Activated CD4-positive, alpha-beta T cell treated with anti-CD3 and anti-CD28 coated beads for 36 hours (primary cell): ENCODE measurements around the gene CRTC3. TPM values are rescaled to one million over a fixed set of nuclear protein-coding genes. Genes with fewer than 3 reads are reported as not detected.
"Not testable (repeated sequence)": the region's sequence is repeated elsewhere in the genome, so short reads cannot be mapped to it uniquely, and the experiment has no call there.

ENCODE experiments used
- ATAC-seq: fragments of 200-7000 bp; cut with Tn5 transposase; one replicate; pipeline ENCODE4 v1.10.0; 2021; ENCODE audit warnings: mild to moderate bottlenecking, moderate library complexity
- CTCF ChIA-PET: fragments of 350-600 bp; sonication (Branson Sonifier 250); formaldehyde crosslinking; loops from one replicate; lab custom pipeline; 2021; ENCODE audit warnings: antibody characterized with exemption; lab: Charles Lee
- POLR2A ChIA-PET: fragments of 350-600 bp; sonication (Branson Sonifier 250); formaldehyde crosslinking; loops from one replicate; lab custom pipeline; 2021; ENCODE audit warnings: antibody characterized with exemption, inconsistent platforms; lab: Charles Lee
- DNase-seq: peaks from one replicate; pipeline ENCODE4 v3.0.0-alpha.2; 2020
- H3K27ac Mint-ChIP-seq: one replicate; pipeline ENCODE4 v1.8.0; 2021; ENCODE audit warnings: mixed read lengths
- H3K27me3 Mint-ChIP-seq: one replicate; pipeline ENCODE4 v1.8.0; 2021; ENCODE audit warnings: mixed read lengths
- H3K36me3 Mint-ChIP-seq: one replicate; pipeline ENCODE4 v1.8.0; 2021; ENCODE audit warnings: low read depth, mixed read lengths
- H3K4me1 Mint-ChIP-seq: one replicate; pipeline ENCODE4 v1.8.0; 2021; ENCODE audit warnings: mixed read lengths
- H3K4me3 Mint-ChIP-seq: one replicate; pipeline ENCODE4 v1.8.0; 2021; ENCODE audit warnings: mild to moderate bottlenecking, moderate library complexity, mixed read lengths
- H3K9me3 Mint-ChIP-seq: one replicate; pipeline ENCODE4 v1.8.0; 2021; ENCODE audit warnings: low read depth, mixed read lengths
- intact Hi-C, 2 experiments: fragments of 100-400 bp; cut with DNase I in 1 of 2; cut with micrococcal nuclease in 1 of 2; formaldehyde crosslinking; loops; one replicate each; pipeline versions ENCODE4 v1.14.2 to v1.15.1; 2022 to 2024; cut with DNase I, micrococcal nuclease
- total RNA-seq, 2 experiments: library from RNA; stranded (reverse); gene quantifications; one replicate each; pipeline ENCODE4 v1.2.3, GENCODE V29; 2021

CRTC3 gene
- total RNA-seq, 2 experiments from 2014 or later, result 32.4 to 36.2 TPM

GRCh38 chr15:90519688-90520087 lies 10.0 kb upstream of the CRTC3 start:
- POLR2A ChIA-PET, result interaction anchor here (0.6 kb wide), 1 partner anchor 286 kb away, joined by 6 read pairs; the partner anchor contains the start of gene GDPGP1
- H3K27ac Mint-ChIP-seq, result no peak overlapping the region
- no peak overlapping the region for H3K4me3 Mint-ChIP-seq
- H3K27me3 Mint-ChIP-seq, result no peaks in the 10 kb centered on the region
- no peaks in the 10 kb centered on the region for H3K9me3 Mint-ChIP-seq
- ATAC-seq, result no peak
- CTCF ChIA-PET, result interaction anchor here (2.5 kb wide), 1 partner anchor 200 kb away, joined by 6 read pairs; no protein-coding TSS in a partner anchor
- DNase-seq, result no peak
- no peaks in the 10 kb centered on the region for H3K36me3 Mint-ChIP-seq
- H3K4me1 Mint-ChIP-seq, result peaks cover 5% of the 10 kb centered on the region
- intact Hi-C loops, result no loop called here

DNA sequence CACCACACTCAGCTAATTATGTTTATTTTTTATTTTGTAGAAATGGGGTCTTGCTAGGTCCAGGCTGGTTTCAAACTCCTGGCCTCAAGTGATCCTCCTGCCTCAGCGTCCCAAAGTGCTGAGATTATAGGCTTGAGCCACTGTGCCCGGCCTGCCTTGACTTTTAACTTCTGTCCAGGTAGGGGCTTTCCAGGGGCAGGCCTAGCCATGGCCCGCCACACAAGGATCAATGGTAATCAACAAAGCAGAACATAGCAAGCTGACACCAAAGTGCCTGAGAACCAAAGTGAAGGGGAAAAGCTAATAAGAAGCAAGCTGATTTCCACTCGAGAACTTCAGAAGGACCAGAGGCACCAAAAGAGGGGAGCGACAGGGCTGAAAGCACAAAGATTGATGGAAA lies 9.4 kb upstream of the CRTC3 start:
- ChIA-PET CTCF (interaction anchor here (0.6 to 2.5 kb wide), 3 partner anchors 8 to 201 kb away, joined by 4 to 6 read pairs (median 6); no protein-coding TSS in a partner anchor), POLR2A (no interaction called here)
- ATAC-seq (no peak), DNase-seq (no peak)
- Mint-ChIP-seq H3K4me3 (no peak overlapping the region), H3K27ac (no peak overlapping the region), H3K27me3 (no peaks in the 10 kb centered on the region), H3K36me3 (no peaks in the 10 kb centered on the region), H3K4me1 (peaks cover 6% of the 10 kb centered on the region), H3K9me3 (no peaks in the 10 kb centered on the region)
- intact Hi-C loops, result no loop called here

- POLR2A ChIA-PET, result interaction anchor here (0.6 kb wide), 1 partner anchor 136 kb away, joined by 7 read pairs; no protein-coding TSS in a partner anchor
- H3K9me3 Mint-ChIP-seq, result no peaks in the 10 kb centered on the region
- intact Hi-C loops, result no loop called here
- no peak overlapping the region for H3K27ac Mint-ChIP-seq
- H3K36me3 Mint-ChIP-seq, result no peaks in the 10 kb centered on the region
- DNase-seq (peak; percentile 18), ATAC-seq (peak; percentile 50)
- CTCF ChIA-PET, result interaction anchor here (0.6 kb wide), 2 partner anchors 42 to 86 kb away, joined by 3 to 4 read pairs; no protein-coding TSS in a partner anchor
- no peak overlapping the region for H3K4me3 Mint-ChIP-seq
- no peaks in the 10 kb centered on the region for H3K27me3 Mint-ChIP-seq
- peaks cover 6% of the 10 kb centered on the region for H3K4me1 Mint-ChIP-seq
Measured at GRCh38 chr15:90523373-90523772, 6.3 kb upstream of the CRTC3 start.

GRCh38 chr15:90524018-90524803 lies 5.5 kb upstream of the CRTC3 start:
- H3K27me3 Mint-ChIP-seq, H3K9me3 Mint-ChIP-seq, ATAC-seq, intact Hi-C loops, H3K4me1 Mint-ChIP-seq, H3K27ac Mint-ChIP-seq, H3K36me3 Mint-ChIP-seq, DNase-seq, H3K4me3 Mint-ChIP-seq: not testable (repeated sequence)
- POLR2A ChIA-PET, result interaction anchor here (0.7 kb wide), 1 partner anchor 61 kb away, joined by 3 read pairs; no protein-coding TSS in a partner anchor
- CTCF ChIA-PET, result interaction anchor here (0.6 kb wide), 2 partner anchors 43 to 214 kb away, joined by 3 to 4 read pairs; no protein-coding TSS in a partner anchor

DNA sequence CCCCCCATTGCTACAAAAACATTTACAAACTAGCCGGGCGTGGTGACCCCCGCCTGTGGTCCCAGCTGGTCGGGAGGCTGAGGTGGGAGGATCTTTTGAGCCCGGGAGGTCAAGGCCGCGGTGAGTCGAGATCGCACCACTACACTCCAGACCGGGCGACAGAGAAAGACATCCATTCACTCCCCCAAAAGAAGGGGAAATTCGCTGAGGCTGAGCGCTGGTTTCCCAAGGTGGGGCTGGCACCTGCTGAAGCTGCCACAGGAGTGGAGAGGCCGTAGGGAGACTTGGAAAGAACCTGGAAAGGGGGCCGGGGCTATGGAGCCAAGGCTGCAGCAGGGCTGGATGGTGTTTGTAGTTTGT lies 732 bp upstream of the CRTC3 start:
- CTCF ChIA-PET, result interaction anchor here (0.6 kb wide), 1 partner anchor 31 kb away, joined by 3 read pairs; no protein-coding TSS in a partner anchor
- DNase-seq, result no peak
- ATAC-seq, result no peak
- POLR2A ChIA-PET, result interaction anchor here (1.2 kb wide), 1 partner anchor 14 kb away, joined by 3 read pairs; no protein-coding TSS in a partner anchor
- Mint-ChIP-seq H3K27me3 (no peaks in the 10 kb centered on the region), H3K36me3 (peaks cover 7% of the 10 kb centered on the region), H3K4me3 (peak overlapping the region; percentile 78), H3K9me3 (no peaks in the 10 kb centered on the region), H3K27ac (peak overlapping the region; percentile 92), H3K4me1 (peaks cover 38% of the 10 kb centered on the region)
- intact Hi-C loops, result loop anchor here in 1 of 2 experiments (1.0 kb wide), 2 partner anchors 65 to 188 kb away; partner anchors contain the start of gene BLM

DNA sequence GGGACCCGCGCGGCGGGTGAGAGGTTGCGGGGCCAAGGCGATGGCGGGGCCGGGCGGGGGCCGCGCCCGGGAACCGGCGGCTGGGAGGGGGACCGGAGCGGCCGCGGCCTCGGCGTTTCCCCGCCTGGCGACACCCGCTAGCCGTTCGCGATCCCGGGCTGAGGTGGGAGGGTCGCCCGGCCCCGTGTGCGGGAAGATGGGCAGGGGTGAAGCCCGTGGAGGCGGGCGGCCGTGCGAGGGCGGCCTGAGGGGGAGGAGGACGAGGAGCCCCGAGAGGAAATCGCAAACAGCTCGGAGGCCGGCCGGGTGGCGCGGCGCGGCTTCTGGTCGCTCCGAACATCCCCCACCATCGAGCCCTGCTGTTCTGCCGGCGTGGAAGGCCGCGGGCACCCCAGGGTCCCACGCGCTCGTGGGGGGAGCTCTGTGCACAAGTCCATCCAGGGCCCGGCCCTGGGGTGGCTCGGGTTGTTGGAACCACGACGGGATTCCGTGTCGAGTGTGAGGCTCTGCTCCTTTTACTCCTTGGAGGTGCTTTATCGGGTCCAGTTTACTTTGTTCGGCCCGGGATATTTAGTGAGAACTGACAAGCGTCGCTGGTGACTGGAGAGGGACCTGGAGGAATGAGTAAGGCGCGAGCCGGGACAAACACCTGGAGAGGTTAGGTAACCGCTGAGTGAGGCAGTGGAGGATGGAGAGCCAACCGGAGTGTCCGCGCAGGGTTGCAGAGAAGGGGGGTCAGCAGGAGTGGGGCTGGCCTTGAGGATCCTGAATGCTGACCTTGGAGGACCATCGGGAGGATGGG lies 728 bp downstream of the CRTC3 start:
- ATAC-seq (peak; percentile 39), DNase-seq (peak; percentile 70)
- H3K4me3 Mint-ChIP-seq, result peak overlapping the region; percentile 93
- H3K27me3 Mint-ChIP-seq, result no peaks in the 10 kb centered on the region
- POLR2A ChIA-PET, result interaction anchor here (1.2 to 1.5 kb wide), 4 partner anchors 9 to 36 kb away, joined by 3 to 7 read pairs (median 4); no protein-coding TSS in a partner anchor
- peak overlapping the region; percentile 85 for H3K27ac Mint-ChIP-seq
- H3K4me1 Mint-ChIP-seq, result peaks cover 47% of the 10 kb centered on the region
- H3K9me3 Mint-ChIP-seq, result no peaks in the 10 kb centered on the region
- CTCF ChIA-PET, result interaction anchor here (0.5 to 1.8 kb wide), 14 partner anchors 9 to 1426 kb away, joined by 3 to 11 read pairs (median 3); no protein-coding TSS in a partner anchor
- intact Hi-C loops, result loop anchor here (2.0 to 5.0 kb wide), 2 partner anchors 34 to 87 kb away; no protein-coding TSS in a partner anchor
- H3K36me3 Mint-ChIP-seq, result peaks cover 8% of the 10 kb centered on the region

- DNase-seq (no peak), ATAC-seq (no peak)
- Mint-ChIP-seq H3K4me3 (peak overlapping the region; percentile 93), H3K9me3 (no peaks in the 10 kb centered on the region), H3K36me3 (peaks cover 9% of the 10 kb centered on the region), H3K27me3 (no peaks in the 10 kb centered on the region), H3K4me1 (peaks cover 52% of the 10 kb centered on the region), H3K27ac (peak overlapping the region; percentile 38)
- POLR2A ChIA-PET, result interaction anchor here (1.2 to 1.5 kb wide), 3 partner anchors 8 to 35 kb away, joined by 3 to 7 read pairs (median 5); no protein-coding TSS in a partner anchor
- CTCF ChIA-PET, result interaction anchor here (0.6 to 1.8 kb wide), 13 partner anchors 9 to 1425 kb away, joined by 3 to 11 read pairs (median 3); no protein-coding TSS in a partner anchor
- intact Hi-C loops, result loop anchor here (2.0 to 5.0 kb wide), 2 partner anchors 34 to 86 kb away; no protein-coding TSS in a partner anchor
Measured at GRCh38 chr15:90531147-90531546, 1.4 kb downstream of the CRTC3 start.

DNA sequence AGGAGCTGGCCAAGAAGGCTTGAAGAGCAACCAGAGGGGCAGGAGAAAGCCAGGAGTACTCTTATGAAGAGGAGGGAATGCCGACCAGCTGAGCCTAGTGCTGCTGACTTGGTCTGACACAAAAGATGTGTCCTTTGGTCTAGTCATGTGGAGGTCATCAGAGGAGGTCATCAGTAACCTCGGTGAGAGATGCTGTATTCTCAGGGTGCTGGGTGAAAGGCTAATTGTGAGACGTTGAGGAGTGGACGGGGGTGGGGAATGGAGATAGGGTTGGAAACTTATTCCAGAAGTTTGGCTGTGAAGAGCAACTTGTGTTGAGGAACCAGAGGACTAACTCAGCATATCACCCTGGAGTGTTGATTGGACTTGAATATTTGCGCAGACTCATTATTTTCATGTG lies 5.5 kb downstream of the CRTC3 start:
- Mint-ChIP-seq H3K4me3 (no peak overlapping the region), H3K4me1 (peaks cover 86% of the 10 kb centered on the region), H3K9me3 (no peaks in the 10 kb centered on the region), H3K27ac (no peak overlapping the region), H3K36me3 (peaks cover 25% of the 10 kb centered on the region), H3K27me3 (no peaks in the 10 kb centered on the region)
- intact Hi-C loops, result no loop called here
- ChIA-PET CTCF (interaction anchor here (0.7 to 2.8 kb wide), 3 partner anchors 9 to 84 kb away, joined by 3 to 9 read pairs (median 4); no protein-coding TSS in a partner anchor), POLR2A (interaction anchor here (0.6 kb wide), 1 partner anchor 8 kb away, joined by 4 read pairs; no protein-coding TSS in a partner anchor)
- ATAC-seq (no peak), DNase-seq (no peak)

DNA sequence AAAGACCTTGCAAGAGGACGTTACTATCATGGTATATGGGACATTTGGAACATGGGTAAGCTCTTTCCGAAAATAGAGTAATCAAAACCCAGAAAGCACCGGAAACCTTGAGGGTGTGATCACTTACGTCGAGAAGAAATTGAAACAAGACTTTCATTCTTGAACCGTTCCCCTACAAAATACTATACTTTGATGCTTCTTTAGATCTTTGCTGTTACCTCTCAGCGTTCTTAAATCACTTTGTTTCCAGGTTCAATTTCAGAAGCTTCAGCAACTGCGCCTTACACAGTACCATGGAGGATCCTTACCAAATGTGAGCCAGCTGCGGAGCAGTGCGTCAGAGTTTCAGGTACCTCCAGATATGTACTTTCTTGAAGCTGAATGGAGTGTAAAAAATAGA lies 10.1 kb downstream of the CRTC3 start:
- Mint-ChIP-seq H3K4me3 (peak overlapping the region; percentile 78), H3K9me3 (no peaks in the 10 kb centered on the region), H3K36me3 (peaks cover 29% of the 10 kb centered on the region), H3K27ac (peak overlapping the region; percentile 99), H3K27me3 (no peaks in the 10 kb centered on the region), H3K4me1 (peaks cover 76% of the 10 kb centered on the region)
- POLR2A ChIA-PET, result interaction anchor here (0.6 to 1.7 kb wide), 6 partner anchors 9 to 563 kb away, joined by 3 to 7 read pairs (median 3); no protein-coding TSS in a partner anchor
- ATAC-seq (peak; percentile 92), DNase-seq (peak; percentile 66)
- CTCF ChIA-PET, result interaction anchor here (0.6 to 1.8 kb wide), 14 partner anchors 8 to 246 kb away, joined by 3 to 11 read pairs (median 3); no protein-coding TSS in a partner anchor
- intact Hi-C loops, result loop anchor here in 1 of 2 experiments (5.0 kb wide), 1 partner anchor 58 kb away; no protein-coding TSS in a partner anchor

DNA sequence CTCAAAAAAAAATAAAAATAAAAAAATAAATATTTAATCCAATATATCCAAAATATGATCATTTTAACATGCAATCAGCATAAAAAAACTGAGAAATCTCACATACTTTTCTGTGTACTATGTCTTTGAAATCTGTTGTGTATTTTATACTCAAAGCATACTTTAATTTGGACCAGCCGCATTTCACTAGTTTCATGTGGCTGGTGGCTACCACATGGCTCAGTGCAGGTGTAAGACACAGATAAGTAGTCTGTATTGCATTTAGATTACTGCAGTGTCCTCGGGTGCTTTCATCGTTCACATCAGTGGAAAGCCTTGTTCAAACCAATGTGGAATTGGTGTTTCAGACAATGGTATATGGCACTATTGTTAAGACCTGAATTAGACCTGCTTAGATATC lies 11.0 kb downstream of the CRTC3 start:
- peaks cover 77% of the 10 kb centered on the region for H3K4me1 Mint-ChIP-seq
- peaks cover 35% of the 10 kb centered on the region for H3K36me3 Mint-ChIP-seq
- H3K27ac Mint-ChIP-seq, result no peak overlapping the region
- no peak overlapping the region for H3K4me3 Mint-ChIP-seq
- ChIA-PET POLR2A (no interaction called here), CTCF (interaction anchor here (0.6 to 1.8 kb wide), 5 partner anchors 9 to 289 kb away, joined by 3 to 11 read pairs (median 3); no protein-coding TSS in a partner anchor)
- DNase-seq, result no peak
- H3K27me3 Mint-ChIP-seq, result no peaks in the 10 kb centered on the region
- intact Hi-C loops, result loop anchor here in 1 of 2 experiments (5.0 kb wide), 1 partner anchor 57 kb away; no protein-coding TSS in a partner anchor
- H3K9me3 Mint-ChIP-seq, result no peaks in the 10 kb centered on the region
- no peak for ATAC-seq
